Endometrium (tissue), 2 donors: ENCODE measurements around the gene BHLHE23.

Experiments
- FAIRE-seq: peaks from 2 replicates; lab custom pipeline; 2012; peaks lifted over from hg19 to GRCh38; lab: Jason Lieb, UNC
- donor health status: control.
- donor health status: control.

BHLHE23 gene

DNA sequence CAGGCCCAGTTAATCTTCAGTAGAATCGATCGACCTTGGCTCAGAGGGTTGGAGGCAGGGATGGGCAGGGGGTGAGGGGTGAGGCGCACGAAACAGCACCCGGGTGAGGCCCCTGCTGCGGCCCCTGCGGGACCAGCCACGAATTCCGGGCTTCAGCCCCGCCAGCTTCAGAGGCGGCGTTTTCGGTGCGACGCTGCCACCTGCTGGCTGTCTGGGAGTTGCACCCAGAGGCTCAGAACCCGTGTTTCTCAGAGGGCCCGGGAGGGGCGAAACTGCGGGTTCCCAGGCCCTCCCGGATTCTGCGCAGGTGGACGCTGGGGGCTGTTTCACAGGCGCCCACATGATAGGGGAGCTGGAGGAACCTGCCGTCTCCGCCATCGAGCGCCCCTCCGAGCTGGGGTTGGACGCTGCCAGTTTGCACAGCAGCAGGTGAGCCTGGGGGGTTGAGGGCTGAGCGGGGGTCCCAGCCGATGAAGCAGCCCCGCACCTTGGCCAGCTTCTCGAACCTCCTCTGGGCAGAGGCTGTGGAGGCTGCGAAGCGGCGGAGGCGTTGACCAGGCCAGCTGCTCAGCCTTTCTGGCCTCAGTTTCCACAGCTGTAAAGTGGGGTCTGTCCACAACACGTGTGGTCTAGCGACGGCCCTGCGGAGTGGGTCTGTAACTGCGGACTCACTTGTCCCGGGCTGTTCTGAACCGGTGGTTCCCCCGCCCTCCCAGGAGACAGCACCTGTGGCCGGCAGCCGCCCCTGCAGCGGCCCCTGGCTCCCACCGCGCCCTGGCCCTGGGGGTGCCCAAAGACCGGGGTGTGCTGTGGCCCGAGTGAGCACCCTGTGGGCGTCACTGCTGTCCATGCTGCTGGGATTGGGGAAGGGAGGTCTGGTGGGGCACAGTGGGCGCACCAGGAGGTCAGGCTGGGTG lies 2.5 kb upstream of the BHLHE23 start:
- FAIRE-seq, result no peak

DNA sequence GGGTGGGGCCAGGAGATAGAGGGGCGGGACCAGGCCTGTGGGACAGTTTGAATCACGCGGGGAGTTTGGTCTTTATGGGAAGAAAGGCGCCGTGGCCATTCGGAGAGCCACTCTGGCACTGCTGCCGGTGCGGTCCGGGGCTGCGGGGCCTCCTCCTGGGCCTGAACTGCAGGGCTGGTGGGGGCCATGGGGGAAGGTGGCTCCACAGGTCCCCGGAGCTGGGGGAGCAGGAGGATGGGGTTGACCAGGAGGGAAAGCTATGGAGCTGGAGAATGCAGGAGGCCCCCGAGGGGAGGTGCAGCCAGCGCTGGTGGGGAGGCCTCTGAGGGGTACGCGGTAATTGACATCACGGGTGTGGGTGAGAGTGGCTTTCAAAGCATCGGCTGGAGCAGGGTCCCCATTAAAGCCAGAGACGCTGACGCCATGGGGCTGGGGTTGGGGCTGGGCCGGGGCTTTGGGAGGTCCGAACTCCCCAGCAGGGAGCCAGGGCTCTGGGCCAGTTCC lies 1.8 kb upstream of the BHLHE23 start:
- no peak for FAIRE-seq

DNA sequence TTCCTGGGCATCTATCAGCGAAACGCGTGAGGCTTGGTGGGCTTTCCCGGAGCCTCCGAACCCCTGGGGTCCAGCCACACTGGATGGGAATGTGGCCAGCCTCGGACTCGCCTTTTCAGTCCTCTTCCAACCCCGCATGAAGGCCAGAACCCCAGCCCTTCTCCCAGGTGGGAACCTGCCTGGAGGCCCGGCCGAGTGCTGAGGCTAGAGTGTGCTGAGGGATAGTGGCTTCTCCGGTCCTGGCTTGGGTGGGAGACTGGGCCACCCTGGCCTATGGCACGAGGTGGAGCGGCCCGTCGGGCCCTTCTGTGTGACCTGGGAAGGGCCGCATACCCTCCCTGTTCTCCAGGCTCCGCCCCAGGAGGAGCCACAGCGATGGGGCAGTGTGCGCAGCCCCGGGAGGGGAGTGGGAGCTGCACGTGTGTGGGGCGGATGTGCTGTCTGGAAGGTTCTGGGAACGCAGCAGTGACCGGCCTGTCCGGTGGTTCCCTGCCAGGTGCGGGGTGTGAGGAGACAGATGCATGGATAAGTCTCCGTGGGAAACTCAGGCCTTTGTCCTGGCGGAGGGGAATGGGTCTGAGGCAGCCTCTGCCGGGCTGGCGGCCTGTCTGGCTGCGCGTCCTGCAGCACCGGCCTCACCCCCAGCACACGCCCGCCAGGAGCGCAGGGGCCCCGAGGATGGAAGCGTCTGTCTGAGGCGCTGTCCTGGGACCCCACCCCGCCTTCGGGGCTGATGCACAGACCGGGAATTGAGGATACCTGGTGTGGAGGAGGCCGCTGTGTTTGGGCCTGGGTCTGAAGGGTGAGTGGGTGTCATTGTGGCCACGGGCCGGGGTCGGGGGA lies 1.1 kb upstream of the BHLHE23 start:
- no peak for FAIRE-seq

DNA sequence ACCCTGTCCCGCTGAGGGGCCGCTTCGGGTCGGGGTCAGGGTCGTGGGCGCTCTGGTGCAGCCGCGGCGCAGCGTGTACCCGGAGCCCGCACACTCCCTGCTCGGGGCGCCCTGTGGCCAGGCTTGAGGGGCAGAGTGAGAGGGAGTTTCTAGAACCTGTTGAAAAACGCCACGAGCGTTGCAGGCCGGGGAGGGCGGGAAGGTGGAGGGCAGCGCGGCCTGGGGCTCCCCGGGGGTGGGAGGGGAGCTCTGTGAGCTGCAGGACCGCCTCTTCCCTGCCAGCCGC lies 539 bp upstream of the BHLHE23 start:
- no peak for FAIRE-seq

DNA sequence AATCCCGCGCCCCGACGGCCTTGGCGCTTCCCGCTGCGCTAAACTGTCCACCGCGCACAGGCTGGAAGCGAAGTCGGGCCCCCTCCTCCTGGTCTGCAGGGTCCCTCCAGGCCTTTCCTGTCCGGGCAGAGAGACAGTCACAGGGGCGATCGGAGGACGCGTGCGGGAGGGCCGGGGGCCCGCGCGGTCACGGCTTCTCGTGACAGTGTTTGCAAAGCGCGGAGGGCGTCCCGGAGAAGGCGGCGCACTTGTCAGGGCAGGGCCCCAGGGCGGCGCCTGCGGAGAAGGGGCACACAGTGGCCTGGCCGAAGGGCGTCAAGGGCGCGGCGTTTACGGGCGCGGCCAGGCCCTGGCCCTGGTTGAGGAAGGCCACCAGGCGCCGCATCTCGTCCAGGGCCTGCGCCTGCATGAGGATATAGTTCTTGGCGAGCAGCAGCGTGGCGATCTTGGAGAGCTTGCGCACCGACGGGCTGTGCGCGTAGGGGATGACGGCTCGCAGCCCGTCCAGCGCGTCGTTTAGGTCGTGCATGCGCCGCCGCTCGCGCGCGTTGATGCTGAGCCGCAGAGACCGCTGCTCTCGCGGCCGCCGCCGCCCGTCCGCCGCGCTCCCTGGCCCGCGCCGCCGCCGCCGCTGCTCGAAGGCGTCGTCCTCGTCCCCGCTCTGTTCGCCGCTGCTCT lies 763 bp downstream of the BHLHE23 start:
- FAIRE-seq, result no peak

DNA sequence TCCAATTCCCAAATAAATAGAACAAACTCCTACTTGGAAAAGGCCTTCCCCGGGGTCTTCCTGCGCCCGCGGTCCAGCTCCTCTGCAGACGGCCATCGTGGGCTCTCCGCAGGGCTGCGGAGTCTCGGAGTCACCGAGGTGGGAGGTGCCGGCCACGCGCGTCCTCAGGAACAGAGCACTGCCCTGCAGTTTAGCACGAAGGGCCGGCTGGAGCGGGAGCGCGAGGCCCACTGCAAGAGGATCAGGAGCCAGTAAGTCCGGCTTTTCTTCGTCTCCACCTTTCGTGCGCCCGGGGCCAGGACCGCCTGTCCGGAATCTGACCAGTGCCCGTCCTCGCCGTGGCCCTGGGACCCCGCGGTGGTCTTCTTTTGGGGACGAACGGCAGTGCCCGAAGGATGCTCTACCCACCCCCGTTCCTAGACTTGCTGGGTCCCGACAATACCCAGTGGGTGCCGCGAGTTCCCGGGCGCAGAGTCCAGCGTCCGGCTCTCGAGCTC lies 1.4 kb downstream of the BHLHE23 start:
- no peak for FAIRE-seq

DNA sequence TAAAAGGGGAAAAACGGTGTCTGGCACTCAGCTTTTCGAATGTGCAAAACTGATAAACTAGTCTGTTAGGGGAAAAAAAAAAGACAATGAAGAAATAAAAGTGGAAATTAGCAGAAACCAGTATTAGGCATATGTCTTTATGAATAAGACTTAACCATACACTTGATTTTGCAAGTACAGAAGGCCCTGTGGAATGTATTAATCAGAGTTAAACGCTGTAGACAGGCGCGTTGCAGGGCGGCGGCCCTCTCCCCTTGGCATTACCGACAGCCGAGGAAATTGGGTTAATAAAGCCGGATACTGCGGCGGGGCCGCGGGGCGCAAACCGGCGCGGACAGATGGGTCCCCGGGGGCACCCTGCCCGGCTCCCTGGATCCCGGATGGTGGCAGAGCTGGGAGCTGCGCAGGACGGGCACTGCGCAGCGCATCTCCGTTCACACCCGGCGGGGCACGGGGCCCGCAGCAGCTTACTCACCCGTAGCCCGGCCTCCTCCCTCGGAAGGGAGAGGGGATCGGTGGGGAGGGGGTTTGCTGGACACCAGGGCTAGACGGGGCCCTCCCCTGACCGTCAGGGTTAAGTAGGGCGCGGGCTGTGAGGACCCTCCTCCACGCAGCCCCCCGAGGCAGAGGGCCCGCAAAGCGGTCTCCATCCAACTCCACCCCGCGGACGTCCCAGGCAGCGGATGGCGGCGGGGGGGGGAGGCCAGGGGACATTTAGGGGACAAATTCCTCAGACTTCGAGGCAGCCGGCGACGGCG lies 2.0 kb downstream of the BHLHE23 start:
- FAIRE-seq, result no peak

DNA sequence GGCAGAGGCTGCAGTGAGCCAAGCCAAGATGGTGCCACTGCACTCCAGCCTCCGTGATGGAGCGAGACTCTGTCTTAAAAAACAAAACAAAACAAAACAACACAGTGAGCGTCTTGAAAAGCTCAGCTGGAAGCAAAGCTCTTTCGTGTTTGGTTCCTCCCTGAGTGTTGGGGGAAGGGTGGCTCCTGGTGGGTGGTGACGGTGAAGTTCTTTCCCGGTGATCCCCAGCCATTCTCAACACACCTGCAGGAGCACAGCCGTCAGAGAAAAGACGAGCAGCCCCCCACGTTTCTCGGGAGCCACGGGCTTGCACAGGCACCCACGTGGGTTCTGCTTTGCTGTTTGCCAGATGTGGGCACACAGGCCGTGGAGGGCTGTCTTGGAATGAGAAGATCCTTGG lies 3.2 kb downstream of the BHLHE23 start:
- no peak for FAIRE-seq

DNA sequence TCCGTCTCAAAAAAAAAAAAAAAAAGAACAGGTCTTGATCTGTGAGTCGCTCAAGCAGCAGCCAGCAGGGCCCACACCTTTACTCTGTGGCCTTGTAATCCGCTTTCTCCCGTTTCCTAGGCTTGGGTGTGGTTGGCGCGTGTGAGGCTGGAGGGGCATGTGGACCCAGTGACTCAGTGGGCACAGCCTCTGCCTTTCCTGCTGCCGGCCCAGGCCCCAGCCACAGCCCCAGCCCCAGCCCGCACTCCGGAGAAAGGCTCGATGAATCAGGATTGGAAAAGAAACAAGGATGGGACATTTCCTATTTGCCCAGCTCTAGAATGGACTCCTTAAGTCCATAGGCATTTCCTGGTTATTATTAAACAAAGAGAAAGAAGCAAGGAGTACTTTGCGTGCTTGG lies 4.3 kb downstream of the BHLHE23 start:
- FAIRE-seq, result no peak

DNA sequence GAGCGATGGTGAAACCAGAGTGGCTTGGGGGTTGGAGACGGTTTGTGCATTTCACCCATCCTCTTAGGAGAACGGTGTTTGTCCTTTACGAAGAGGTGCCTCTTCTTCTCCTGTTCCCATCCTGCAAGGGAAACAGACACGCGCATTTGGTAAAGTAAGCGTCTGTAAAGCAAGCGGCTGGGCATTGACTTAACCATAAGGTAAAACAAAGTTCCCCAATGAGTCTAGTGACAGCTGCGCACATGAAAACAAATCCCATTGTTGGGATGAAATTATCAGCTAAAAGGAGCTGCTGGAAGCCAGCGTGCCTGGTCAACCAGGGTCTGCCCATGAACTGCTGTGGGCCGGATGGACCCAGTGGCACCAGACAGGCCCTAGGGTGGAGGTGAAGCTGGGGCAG lies 5.8 kb downstream of the BHLHE23 start:
- no peak for FAIRE-seq

DNA sequence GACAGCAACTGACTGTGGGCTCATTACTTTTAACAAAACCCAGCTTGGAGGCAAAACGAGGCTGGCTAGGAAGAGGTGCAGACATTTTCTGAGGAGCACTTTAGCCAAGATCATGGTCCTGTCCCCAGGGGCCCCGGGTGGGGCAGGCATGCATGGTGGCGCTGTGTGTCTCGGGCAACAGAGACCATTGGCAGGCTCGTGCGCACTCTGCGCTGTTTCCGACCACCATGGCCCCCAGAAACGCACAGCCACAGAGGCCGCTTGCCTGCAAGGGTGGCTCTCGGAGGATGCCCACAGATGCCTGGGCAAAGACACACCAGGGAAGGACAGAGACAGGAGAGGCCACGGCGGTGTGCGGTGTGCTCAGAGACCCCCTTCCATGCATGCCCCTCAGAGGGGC lies 6.7 kb downstream of the BHLHE23 start:
- FAIRE-seq, result no peak

DNA sequence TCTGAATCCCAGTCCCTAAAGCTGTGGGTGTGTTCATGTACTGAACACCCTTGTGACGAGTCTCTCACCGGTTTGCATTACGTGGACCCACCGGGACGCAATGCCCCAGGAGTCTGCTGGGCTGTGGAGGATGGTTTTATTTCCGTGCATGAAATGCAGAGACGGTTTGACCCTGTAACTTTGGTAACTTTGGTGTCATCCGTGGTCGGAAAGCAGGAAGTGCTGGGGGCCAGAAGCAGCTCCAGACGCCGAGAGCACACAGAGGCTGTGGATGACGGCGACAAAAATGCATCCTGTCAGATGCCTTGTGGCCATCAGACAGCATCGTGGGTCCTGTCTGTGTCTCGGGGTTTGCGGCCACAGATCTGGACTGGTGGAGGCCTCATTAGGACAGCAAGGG lies 7.2 kb downstream of the BHLHE23 start:
- FAIRE-seq, result no peak

DNA sequence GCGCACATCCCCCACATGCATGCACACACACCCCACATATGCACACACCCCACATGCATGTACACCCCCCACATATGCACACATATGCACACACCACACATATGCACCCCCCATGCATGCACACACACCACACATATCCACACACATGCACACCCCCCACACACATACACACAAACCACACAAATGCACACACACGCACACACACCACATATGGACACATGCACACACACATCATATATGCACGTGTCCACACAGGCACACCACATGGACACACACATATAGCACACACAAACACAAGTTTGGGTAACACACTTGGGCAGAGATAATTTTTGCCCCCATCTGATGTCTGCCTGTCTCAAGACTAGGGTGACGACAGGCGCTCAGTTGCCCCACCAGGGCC lies 8.3 kb downstream of the BHLHE23 start:
- FAIRE-seq, result no peak

DNA sequence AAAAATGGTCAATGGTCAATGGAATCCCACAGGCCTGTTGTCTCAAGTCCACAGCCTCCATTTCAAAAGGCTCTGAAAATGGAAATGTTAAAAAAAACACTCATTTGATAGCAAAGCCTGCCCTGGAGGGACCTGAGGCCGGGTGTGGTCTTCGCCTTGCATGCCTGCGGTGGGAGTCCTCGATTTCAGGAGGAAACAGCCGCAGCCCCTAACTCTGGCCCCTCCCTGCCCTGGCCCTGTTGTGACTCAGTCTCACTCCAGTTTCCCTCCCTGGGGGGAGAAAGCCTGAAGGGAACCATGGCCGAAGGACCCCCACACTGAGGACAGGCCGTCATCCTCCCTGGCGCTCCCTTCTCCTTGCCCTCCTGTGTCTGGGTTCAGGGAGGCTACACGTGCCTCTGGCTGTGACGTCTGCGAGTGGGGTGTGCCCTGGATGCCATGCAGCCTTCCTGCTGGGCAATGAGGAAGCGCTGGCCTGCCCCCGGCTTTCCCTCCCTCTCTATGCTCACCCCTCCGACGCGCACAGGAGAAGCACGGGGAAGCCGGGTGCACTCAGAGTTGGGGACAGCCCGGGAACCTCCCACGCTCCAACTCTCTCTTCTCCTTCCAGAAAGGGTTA lies 9.2 kb downstream of the BHLHE23 start:
- FAIRE-seq, result no peak

DNA sequence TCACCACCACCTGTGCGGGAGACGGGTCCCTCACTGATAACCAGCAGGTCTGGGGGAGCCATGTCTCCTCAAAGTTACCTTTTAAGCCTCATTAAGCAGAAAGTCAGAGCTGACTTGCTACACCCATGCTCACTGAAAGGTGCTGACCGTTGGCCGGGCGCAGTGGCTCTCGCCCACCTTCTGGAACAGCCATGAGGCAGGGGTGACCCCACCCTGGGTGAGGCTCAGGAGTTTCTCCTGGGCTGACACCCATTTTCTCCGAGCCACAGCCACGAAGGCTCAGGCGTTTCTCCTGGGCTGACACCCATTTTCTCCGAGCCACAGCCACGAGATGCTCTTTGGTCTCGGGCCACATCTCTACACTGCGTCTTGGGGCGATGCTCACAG lies 10.2 kb downstream of the BHLHE23 start:
- FAIRE-seq, result no peak

DNA sequence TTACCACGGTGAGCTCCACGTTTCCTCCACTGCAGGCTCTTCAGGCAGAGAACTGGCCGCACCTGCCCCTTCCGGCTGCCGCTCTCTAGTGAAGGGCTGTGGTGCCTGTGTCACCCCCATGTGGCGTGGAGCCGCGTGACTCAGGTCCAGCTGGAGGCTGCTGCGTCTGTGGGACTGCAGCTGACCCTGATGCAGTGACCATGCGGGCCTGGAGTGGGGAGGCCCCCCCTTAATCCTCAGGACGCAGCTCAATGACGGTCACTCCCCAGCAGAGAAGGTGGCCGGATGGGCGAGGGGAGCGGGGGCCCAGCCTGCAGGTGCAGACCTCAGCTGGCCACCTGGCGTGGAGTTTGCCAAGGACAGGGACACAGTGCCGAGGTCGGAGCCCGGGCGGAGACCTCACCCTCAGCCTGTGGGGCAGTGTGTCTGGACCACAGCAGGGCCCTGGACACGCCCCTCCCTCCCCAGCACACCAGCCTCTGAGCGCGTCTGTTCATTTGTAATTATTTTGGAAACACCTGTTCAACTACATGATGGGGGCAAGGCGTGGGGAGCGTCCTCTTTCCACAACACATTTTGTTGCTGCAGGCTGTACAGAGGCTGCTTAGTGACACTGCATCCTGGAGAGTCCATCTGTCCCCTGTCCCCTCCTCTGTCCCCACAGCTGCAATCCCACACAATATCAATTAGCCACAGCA lies 10.7 kb downstream of the BHLHE23 start:
- no peak for FAIRE-seq

DNA sequence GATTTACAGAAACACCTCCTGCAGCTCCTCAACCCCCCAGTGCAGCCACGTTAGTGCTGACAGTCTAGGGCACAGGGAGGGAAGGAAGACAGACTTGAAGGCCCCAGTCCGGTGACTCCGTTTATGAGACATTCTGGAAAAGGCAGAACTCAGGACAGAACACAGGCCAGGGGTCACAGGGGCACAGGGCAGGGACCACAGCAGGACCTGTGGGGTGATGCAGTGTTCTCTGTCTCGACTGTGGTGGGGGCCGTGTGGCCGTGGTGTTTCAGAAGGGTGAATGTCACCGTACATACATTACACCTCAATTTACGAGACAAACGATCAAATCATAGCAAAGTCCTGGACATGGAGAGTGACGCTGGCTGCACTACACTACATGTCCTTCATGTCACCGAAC lies 11.3 kb downstream of the BHLHE23 start:
- FAIRE-seq, result no peak

DNA sequence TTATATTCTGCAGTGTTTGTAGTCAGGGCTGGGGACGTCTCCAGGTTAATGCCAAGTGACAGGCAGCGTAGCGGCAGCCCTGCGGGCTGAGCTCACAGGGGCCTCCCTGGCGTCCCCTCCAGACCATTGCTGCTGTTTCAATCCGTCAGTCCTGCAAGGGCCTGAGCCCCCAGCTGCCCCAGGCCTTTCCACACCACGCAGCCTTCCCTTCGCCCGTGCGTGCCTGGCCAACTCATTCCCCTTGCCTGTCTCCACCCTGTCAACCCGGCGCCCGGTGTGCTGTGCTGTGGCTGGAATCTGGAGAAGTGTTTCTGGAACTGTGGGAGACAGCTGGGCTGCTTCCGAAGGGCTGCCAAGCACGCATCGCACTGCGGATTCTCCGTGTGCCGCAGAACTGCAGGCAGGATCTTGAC lies 11.9 kb downstream of the BHLHE23 start:
- no peak for FAIRE-seq

DNA sequence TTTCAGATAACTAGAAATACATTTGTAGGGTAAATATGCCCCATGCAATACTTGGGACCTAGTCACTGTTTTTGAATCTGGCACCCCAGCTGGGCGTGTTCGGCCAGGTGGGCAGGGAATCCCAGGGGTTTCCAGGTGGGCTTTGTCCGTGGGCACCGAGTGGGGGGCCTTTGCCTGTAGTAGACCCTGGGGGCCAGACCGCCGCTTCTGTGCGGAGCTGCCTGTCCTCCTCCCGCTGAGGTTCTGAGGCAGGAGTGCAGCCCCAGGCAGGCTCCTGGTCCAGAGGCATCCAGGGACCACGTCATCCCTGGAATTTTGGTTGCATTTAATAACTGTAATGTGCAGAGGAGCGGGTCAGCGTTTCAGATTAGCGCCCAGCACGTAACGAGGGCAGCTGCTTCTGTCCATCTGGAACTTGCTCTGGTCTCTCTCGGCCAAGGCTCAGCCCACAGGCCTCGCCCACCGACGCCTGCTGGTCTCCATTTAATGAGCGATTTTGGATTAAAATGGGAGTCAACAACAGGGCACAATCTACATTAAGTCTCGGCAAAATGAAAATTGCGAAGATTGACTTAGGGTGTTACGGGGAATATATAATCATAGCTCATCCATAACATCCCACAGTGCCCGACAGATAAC lies 12.8 kb downstream of the BHLHE23 start:
- FAIRE-seq, result no peak

DNA sequence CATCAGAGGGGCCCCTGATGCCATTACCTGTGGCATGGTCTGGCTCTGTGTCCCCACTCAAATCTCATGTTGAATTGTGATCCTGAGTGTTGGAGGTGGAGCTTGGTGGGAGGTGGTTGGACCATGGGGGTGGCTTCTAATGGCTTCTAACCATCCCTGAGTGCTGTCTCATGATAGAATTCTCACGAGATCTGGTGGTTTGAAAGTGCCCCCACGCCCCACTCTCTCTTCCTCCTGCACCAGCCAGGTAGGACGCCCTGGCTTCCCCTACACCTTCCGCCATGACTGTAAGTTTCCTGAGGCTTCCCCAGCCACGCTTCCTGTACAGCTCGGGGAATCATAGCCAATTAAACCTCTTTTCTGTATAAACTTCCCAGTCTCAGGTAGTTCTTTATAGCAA lies 14.9 kb downstream of the BHLHE23 start:
- FAIRE-seq, result no peak
